HEK293 (cell line): Measurements from ENCODE around the gene CEP43.
A peak's percentile ranks its signal among the peaks of the same experiment; 100 is the strongest.

Source experiments
- CTCF ChIA-PET: fragments of 350-600 bp; formaldehyde crosslinking; extraction: SDS; loops from one replicate; lab custom pipeline; 2021; ENCODE audit warnings: antibody characterized with exemption; lab: Yijun Ruan, JAX
- POLR2A ChIA-PET: fragments of 300-600 bp; formaldehyde crosslinking; extraction: SDS; loops from one replicate; lab custom pipeline; 2020; ENCODE audit warnings: antibody characterized with exemption, inconsistent platforms; lab: Yijun Ruan, JAX
- H3K27ac ChIP-seq: fragments of 200-500 bp; sonication (Bioruptor generic); 2 replicates; pipeline ENCODE4 v1.5.1; 2014; ENCODE audit warnings: low read depth, low read length, control low read depth, inconsistent platforms; ENCODE audit errors: extremely low read depth
- H3K36me3 ChIP-seq, 2 experiments: fragments of 200-500 bp in 1 of 2; sonication (Bioruptor generic) in 1 of 2; 1 replicate in 1 of 2; 2 replicates in 1 of 2; pipeline ENCODE4 v1.5.1; 2014 to 2017; ENCODE audit warnings: inconsistent platforms in 2 of 2, low read length in 2 of 2; ENCODE audit not compliant: control insufficient read depth in 2 of 2, insufficient read depth in 1 of 2
- H3K4me1 ChIP-seq: fragments of 200-500 bp; sonication (Bioruptor generic); 2 replicates; pipeline ENCODE4 v1.5.1; 2014; ENCODE audit warnings: mild to moderate bottlenecking, low read length, inconsistent platforms; ENCODE audit not compliant: control insufficient read depth, insufficient read depth
- H3K4me3 ChIP-seq: 2 replicates; pipeline ENCODE4 v1.5.1; 2011; ENCODE audit warnings: low read depth, mild to moderate bottlenecking, control low read depth, low read length, moderate library complexity
- H3K9me3 ChIP-seq: fragments of 200-500 bp; sonication (Bioruptor generic); 2 replicates; pipeline ENCODE4 v1.5.1; 2014; ENCODE audit warnings: low read depth, low read length, inconsistent platforms; ENCODE audit not compliant: control insufficient read depth, insufficient read depth
- BCL11B ChIP-seq: fragments of 450-650 bp; formaldehyde crosslinking; IDR thresholded peaks from 2 replicates; pipeline ENCODE4 v1.5.1; 2016; ENCODE audit warnings: low read depth, missing biosample characterization, missing genetic modification characterization
- GLIS2 ChIP-seq: fragments of 450-650 bp; formaldehyde crosslinking; IDR thresholded peaks from 2 replicates; pipeline ENCODE4 v1.5.1; 2016; ENCODE audit warnings: missing biosample characterization, missing genetic modification characterization
- KLF1 ChIP-seq: fragments of 450-650 bp; formaldehyde crosslinking; IDR thresholded peaks from 2 replicates; pipeline ENCODE4 v1.5.1; 2016; ENCODE audit warnings: missing biosample characterization, missing genetic modification characterization
- SALL2 ChIP-seq: fragments of 450-650 bp; formaldehyde crosslinking; IDR thresholded peaks from 2 replicates; pipeline ENCODE4 v1.5.0; 2017; ENCODE audit warnings: missing biosample characterization, mild to moderate bottlenecking, missing genetic modification characterization, borderline replicate concordance
- SCRT1 ChIP-seq: fragments of 450-650 bp; formaldehyde crosslinking; IDR thresholded peaks from 2 replicates; pipeline ENCODE4 v1.5.1; 2016; ENCODE audit warnings: missing biosample characterization, missing genetic modification characterization, borderline replicate concordance
- SCRT2 ChIP-seq: fragments of 450-650 bp; formaldehyde crosslinking; IDR thresholded peaks from 2 replicates; pipeline ENCODE4 v1.5.1; 2016; ENCODE audit warnings: missing biosample characterization, missing genetic modification characterization
- TRIM28 ChIP-seq: IDR thresholded peaks from 2 replicates; pipeline ENCODE4 v1.6.1; 2011; ENCODE audit warnings: low read length, control low read depth, borderline replicate concordance
- YY1 ChIP-seq: fragments of 450-650 bp; formaldehyde crosslinking; IDR thresholded peaks from 2 replicates; pipeline ENCODE4 v1.5.1; 2018; ENCODE audit warnings: missing biosample characterization, missing genetic modification characterization
- ZNF146 ChIP-seq: fragments of 450-650 bp; formaldehyde crosslinking; IDR thresholded peaks from 2 replicates; pipeline ENCODE4 v1.5.1; 2016; ENCODE audit warnings: missing biosample characterization, missing genetic modification characterization
- ZNF2 ChIP-seq: fragments of 450-650 bp; formaldehyde crosslinking; IDR thresholded peaks from 2 replicates; pipeline ENCODE4 v1.5.1; 2016; ENCODE audit warnings: missing biosample characterization, missing genetic modification characterization
- ZNF202 ChIP-seq: fragments of 450-650 bp; formaldehyde crosslinking; IDR thresholded peaks from 2 replicates; pipeline ENCODE4 v1.5.1; 2016; ENCODE audit warnings: missing biosample characterization, missing genetic modification characterization, borderline replicate concordance
- ZNF274 ChIP-seq, 2 experiments: fragments of 200-500 bp in 1 of 2; fragments of 450-650 bp in 1 of 2; sonication (Bioruptor generic) in 1 of 2; formaldehyde crosslinking in 1 of 2; IDR thresholded peaks; 2 replicates each; pipeline versions ENCODE4 v1.5.1 to v1.6.1; 2014 to 2016; ENCODE audit warnings: borderline replicate concordance in 1 of 2, inconsistent platforms in 1 of 2, low read length in 1 of 2, missing biosample characterization in 1 of 2, missing genetic modification characterization in 1 of 2
- ZNF394 ChIP-seq: fragments of 450-650 bp; formaldehyde crosslinking; IDR thresholded peaks from 2 replicates; pipeline ENCODE4 v1.5.1; 2016; ENCODE audit warnings: missing biosample characterization, missing genetic modification characterization, mild to moderate bottlenecking, moderate library complexity, borderline replicate concordance
- ZNF48 ChIP-seq: fragments of 450-650 bp; formaldehyde crosslinking; IDR thresholded peaks from 2 replicates; pipeline ENCODE4 v1.5.1; 2016; ENCODE audit warnings: missing biosample characterization, missing genetic modification characterization
- ZNF514 ChIP-seq: fragments of 450-650 bp; formaldehyde crosslinking; IDR thresholded peaks from 2 replicates; pipeline ENCODE4 v1.5.1; 2016; ENCODE audit warnings: missing biosample characterization, missing genetic modification characterization
- ZNF624 ChIP-seq: fragments of 450-650 bp; formaldehyde crosslinking; IDR thresholded peaks from 2 replicates; pipeline ENCODE4 v1.5.1; 2017; ENCODE audit warnings: missing biosample characterization, missing genetic modification characterization
- ZNF629 ChIP-seq: fragments of 450-650 bp; formaldehyde crosslinking; IDR thresholded peaks from 2 replicates; pipeline ENCODE4 v1.5.1; 2017; ENCODE audit warnings: missing biosample characterization, missing genetic modification characterization
- ZNF658 ChIP-seq: fragments of 450-650 bp; formaldehyde crosslinking; IDR thresholded peaks from 2 replicates; pipeline ENCODE4; 2016; ENCODE audit warnings: missing biosample characterization, missing genetic modification characterization
- ZNF670 ChIP-seq: fragments of 450-650 bp; formaldehyde crosslinking; IDR thresholded peaks from 2 replicates; pipeline ENCODE4 v1.5.1; 2016; ENCODE audit warnings: missing biosample characterization, missing genetic modification characterization, low read depth
- TF ChIP-seq, protein P1 (sequence below): fragments of 450-650 bp; formaldehyde crosslinking; IDR thresholded peaks from 2 replicates; pipeline ENCODE4 v1.5.1; 2016; ENCODE audit warnings: missing biosample characterization, missing genetic modification characterization
- TF ChIP-seq, protein P2 (sequence below): fragments of 450-650 bp; formaldehyde crosslinking; IDR thresholded peaks from 2 replicates; pipeline ENCODE4 v1.5.1; 2017; ENCODE audit warnings: missing biosample characterization, missing genetic modification characterization
- TF ChIP-seq, protein P3 (sequence below): fragments of 450-650 bp; formaldehyde crosslinking; IDR thresholded peaks from 2 replicates; pipeline ENCODE4 v1.5.1; 2016; ENCODE audit warnings: missing biosample characterization, missing genetic modification characterization
- TF ChIP-seq, protein P4 (sequence below): fragments of 450-650 bp; formaldehyde crosslinking; optimal IDR thresholded peaks from 2 replicates; pipeline ENCODE3; 2016; ENCODE audit warnings: missing biosample characterization, mild to moderate bottlenecking, missing genetic modification characterization
- TF ChIP-seq, protein P5 (sequence below): fragments of 450-650 bp; formaldehyde crosslinking; IDR thresholded peaks from 2 replicates; pipeline ENCODE4 v1.5.1; 2016; ENCODE audit warnings: missing biosample characterization, missing genetic modification characterization
- TF ChIP-seq, protein P6 (sequence below): fragments of 450-650 bp; formaldehyde crosslinking; IDR thresholded peaks from 2 replicates; pipeline ENCODE4 v1.5.1; 2017; ENCODE audit warnings: missing biosample characterization, missing genetic modification characterization

CEP43 gene

DNA sequence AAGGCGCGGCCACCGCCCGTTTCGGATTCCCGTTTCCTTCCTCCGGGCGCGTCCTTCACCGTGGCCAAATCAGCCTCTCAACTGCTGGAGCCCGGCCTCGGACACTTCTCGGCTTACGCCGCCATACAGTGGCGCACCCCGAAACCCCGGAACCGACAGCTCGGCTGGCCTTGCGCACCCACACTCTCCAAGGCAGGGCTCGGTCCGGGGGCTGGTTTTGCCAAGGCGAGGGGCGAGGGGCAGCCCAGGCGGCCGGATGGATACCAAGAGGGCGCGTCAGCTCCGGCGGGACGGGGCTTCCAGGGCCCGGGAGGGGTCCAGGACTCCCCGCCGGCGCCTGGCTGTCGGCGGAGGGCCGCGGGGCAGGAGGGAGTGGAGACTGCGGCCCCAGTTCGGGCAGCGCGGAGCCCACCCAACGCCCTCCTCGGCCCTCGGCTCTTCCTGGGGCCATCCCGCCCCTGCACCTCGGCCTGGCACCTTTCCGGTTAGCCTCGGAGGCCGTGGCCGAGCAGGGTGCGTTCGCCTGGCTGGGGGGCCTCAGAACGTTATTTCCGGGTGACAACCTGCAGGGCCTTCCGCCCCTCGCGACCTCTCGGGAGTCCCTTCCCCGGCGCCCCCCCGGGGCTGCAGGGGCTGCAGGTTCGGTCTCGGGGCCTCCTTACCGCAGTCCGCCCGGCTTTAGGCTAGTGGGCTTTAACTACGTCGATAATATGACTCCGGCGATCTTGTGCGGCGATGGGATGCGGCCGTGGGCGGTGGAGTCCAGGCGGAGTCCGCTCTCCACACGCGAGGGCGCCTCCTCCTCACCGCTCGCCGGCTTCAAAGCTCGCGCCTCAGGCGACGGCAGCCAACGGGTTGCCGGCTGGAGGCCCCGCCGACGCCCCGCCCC, 697 bp upstream of the CEP43 start:
- CTCF ChIA-PET = interaction anchor here (0.9 to 1.9 kb wide), 2 partner anchors 9 to 22 kb away, joined by 3 to 6 read pairs; no protein-coding TSS in a partner anchor
- Histone ChIP-seq H3K36me3 (peaks cover 9 to 61% of the 10 kb centered on the region in 2 experiments; a peak in 2 of 3 replicates), H3K27ac (peak overlapping the region; percentile 80), H3K4me1 (peaks cover 5% of the 10 kb centered on the region), H3K9me3 (no peaks in the 10 kb centered on the region), H3K4me3 (peak overlapping the region; percentile 98)
- POLR2A ChIA-PET = interaction anchor here (0.6 to 2.6 kb wide), 12 partner anchors 10 to 846 kb away, joined by 3 to 29 read pairs (median 4); partner anchors contain the start of genes RNASET2 and RPS6KA2
- TF ChIP-seq KLF1 (peak; percentile 28; the same call in 1 of the 2 replicates), SALL2 (no peak), ZNF2 (tag by site-specific recombination) (0 out of 2 replicates have a peak, but pooled peaks have one; percentile 30), YY1 (tag by site-specific recombination) (peak; percentile 19; the same call in 1 of the 2 replicates), ZNF514 (tag by site-specific recombination) (no peak), GLIS2 (tag by site-specific recombination) (peak; percentile 95), ZNF274 (IDR thresholded peaks at IDR 0.05; ENCODE audit: low read length) (no peak), ZNF274 (tag by site-specific recombination; IDR thresholded peaks at IDR 0.05; ENCODE audit: borderline replicate concordance) (no peak), ZNF394 (no peak), SCRT2 (tag by site-specific recombination) (no peak), ZNF629 (tag by site-specific recombination) (no peak), ZNF658 (tag by site-specific recombination) (no peak), BCL11B (no peak), SCRT1 (no peak), ZNF202 (tag by site-specific recombination) (no peak), ZNF146 (tag by site-specific recombination) (no peak), ZNF48 (no peak), TRIM28 (no peak), ZNF624 (tag by site-specific recombination) (no peak), ZNF670 (tag by site-specific recombination) (no peak)
- TF ChIP-seq, protein P1, sequence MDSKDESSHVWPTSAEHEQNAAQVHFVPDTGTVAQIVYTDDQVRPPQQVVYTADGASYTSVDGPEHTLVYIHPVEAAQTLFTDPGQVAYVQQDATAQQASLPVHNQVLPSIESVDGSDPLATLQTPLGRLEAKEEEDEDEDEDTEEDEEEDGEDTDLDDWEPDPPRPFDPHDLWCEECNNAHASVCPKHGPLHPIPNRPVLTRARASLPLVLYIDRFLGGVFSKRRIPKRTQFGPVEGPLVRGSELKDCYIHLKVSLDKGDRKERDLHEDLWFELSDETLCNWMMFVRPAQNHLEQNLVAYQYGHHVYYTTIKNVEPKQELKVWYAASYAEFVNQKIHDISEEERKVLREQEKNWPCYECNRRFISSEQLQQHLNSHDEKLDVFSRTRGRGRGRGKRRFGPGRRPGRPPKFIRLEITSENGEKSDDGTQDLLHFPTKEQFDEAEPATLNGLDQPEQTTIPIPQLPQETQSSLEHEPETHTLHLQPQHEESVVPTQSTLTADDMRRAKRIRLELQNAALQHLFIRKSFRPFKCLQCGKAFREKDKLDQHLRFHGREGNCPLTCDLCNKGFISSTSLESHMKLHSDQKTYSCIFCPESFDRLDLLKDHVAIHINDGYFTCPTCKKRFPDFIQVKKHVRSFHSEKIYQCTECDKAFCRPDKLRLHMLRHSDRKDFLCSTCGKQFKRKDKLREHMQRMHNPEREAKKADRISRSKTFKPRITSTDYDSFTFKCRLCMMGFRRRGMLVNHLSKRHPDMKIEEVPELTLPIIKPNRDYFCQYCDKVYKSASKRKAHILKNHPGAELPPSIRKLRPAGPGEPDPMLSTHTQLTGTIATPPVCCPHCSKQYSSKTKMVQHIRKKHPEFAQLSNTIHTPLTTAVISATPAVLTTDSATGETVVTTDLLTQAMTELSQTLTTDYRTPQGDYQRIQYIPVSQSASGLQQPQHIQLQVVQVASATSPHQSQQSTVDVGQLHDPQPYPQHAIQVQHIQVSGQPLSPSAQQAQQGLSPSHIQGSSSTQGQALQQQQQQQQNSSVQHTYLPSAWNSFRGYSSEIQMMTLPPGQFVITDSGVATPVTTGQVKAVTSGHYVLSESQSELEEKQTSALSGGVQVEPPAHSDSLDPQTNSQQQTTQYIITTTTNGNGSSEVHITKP (tag by site-specific recombination) = no peak
- TF ChIP-seq, protein P2, sequence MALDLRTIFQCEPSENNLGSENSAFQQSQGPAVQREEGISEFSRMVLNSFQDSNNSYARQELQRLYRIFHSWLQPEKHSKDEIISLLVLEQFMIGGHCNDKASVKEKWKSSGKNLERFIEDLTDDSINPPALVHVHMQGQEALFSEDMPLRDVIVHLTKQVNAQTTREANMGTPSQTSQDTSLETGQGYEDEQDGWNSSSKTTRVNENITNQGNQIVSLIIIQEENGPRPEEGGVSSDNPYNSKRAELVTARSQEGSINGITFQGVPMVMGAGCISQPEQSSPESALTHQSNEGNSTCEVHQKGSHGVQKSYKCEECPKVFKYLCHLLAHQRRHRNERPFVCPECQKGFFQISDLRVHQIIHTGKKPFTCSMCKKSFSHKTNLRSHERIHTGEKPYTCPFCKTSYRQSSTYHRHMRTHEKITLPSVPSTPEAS (tag by site-specific recombination) = no peak
- TF ChIP-seq, protein P3, sequence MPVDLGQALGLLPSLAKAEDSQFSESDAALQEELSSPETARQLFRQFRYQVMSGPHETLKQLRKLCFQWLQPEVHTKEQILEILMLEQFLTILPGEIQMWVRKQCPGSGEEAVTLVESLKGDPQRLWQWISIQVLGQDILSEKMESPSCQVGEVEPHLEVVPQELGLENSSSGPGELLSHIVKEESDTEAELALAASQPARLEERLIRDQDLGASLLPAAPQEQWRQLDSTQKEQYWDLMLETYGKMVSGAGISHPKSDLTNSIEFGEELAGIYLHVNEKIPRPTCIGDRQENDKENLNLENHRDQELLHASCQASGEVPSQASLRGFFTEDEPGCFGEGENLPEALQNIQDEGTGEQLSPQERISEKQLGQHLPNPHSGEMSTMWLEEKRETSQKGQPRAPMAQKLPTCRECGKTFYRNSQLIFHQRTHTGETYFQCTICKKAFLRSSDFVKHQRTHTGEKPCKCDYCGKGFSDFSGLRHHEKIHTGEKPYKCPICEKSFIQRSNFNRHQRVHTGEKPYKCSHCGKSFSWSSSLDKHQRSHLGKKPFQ = no peak
- TF ChIP-seq, protein P4, sequence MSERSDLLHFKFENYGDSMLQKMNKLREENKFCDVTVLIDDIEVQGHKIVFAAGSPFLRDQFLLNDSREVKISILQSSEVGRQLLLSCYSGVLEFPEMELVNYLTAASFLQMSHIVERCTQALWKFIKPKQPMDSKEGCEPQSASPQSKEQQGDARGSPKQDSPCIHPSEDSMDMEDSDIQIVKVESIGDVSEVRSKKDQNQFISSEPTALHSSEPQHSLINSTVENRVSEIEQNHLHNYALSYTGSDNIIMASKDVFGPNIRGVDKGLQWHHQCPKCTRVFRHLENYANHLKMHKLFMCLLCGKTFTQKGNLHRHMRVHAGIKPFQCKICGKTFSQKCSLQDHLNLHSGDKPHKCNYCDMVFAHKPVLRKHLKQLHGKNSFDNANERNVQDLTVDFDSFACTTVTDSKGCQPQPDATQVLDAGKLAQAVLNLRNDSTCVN (tag by site-specific recombination) = peak; percentile 44
- TF ChIP-seq, protein P5, sequence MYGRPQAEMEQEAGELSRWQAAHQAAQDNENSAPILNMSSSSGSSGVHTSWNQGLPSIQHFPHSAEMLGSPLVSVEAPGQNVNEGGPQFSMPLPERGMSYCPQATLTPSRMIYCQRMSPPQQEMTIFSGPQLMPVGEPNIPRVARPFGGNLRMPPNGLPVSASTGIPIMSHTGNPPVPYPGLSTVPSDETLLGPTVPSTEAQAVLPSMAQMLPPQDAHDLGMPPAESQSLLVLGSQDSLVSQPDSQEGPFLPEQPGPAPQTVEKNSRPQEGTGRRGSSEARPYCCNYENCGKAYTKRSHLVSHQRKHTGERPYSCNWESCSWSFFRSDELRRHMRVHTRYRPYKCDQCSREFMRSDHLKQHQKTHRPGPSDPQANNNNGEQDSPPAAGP (tag by site-specific recombination) = peak; percentile 25; the same call in 1 of the 2 replicates
- TF ChIP-seq, protein P6, sequence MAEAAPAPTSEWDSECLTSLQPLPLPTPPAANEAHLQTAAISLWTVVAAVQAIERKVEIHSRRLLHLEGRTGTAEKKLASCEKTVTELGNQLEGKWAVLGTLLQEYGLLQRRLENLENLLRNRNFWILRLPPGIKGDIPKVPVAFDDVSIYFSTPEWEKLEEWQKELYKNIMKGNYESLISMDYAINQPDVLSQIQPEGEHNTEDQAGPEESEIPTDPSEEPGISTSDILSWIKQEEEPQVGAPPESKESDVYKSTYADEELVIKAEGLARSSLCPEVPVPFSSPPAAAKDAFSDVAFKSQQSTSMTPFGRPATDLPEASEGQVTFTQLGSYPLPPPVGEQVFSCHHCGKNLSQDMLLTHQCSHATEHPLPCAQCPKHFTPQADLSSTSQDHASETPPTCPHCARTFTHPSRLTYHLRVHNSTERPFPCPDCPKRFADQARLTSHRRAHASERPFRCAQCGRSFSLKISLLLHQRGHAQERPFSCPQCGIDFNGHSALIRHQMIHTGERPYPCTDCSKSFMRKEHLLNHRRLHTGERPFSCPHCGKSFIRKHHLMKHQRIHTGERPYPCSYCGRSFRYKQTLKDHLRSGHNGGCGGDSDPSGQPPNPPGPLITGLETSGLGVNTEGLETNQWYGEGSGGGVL = no peak
